ENCODE measurements around the gene FRAS1.
"Not testable (repeated sequence)": the region's sequence is repeated elsewhere in the genome, so short reads cannot be mapped to it uniquely, and the experiment has no call there.

The FRAS1 gene

DNA sequence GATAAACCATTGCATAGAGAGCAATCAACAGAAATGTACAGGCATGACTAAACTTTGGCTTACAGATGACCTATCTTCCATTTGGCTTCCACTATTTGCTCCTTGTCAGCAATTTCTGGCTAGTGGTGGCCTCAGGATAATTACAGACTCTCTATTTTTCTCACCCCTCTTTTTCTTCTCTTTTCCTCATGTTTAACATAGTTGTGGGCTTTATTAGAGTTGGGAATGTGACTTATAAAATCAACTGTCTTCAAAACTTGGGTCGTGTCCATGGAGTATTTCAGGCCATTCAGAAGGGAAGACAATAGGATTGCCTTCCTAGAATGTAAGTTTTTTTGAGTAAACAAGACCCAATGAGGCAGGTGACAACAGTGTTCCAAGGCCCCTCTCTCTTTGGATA is 236.2 kb downstream of the FRAS1 start:
- DNase-seq, result no peak

GRCh38 chr4:78293821-78294301 is 236.7 kb downstream of the FRAS1 start:
- no peak for DNase-seq

DNA sequence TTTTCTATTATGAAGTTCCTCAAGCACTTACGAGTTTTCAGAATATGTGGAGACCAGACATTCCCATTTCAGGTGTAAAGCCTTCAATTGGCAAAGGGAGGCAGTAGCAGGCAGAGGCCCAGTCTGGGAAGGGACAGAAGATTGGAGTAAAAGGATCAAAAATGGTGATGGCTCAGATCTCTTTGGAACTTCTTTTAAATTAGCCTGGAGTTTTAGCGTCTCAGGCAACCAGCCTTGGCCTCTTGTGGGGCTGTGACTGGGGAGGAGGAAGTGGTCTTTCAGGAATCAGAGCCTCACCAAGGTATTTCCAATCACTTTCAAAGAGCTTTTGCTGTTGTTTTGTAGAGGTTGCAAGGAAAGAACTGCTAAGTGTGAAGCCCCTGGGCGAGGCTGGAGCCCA is 239.1 kb downstream of the FRAS1 start:
- DNase-seq, result no peak

- DNase-seq, result no peak
Observed at GRCh38 chr4:78297116-78297800, 240.1 kb downstream of the FRAS1 start.

GRCh38 chr4:78298618-78299017 is 241.5 kb downstream of the FRAS1 start:
- DNase-seq, result no peak

DNA sequence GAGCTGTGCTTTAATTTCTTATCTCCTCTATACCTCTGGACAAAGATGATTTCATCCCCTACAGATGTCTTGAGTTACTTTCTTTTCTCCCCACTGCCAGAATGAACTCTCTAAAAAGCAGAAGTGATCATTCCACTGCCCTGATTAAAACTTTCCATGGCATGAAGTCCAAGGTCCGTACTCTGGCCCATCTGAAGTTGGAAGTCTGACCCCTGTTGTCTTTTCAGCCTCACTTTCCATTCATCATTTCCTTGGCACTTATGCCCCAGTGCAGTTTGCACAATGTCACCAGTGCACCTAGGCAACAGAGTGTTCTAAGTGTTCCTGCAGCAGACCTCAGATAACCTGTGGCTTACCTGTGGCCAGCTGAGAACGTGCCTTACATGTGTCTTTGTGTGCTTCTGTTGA is 242.4 kb downstream of the FRAS1 start:
- no peak for DNase-seq

GRCh38 chr4:78307263-78307662 is 250.1 kb downstream of the FRAS1 start:
- not testable (repeated sequence) for DNase-seq

GRCh38 chr4:78308517-78308916 is 251.4 kb downstream of the FRAS1 start:
- no peak for DNase-seq

DNA sequence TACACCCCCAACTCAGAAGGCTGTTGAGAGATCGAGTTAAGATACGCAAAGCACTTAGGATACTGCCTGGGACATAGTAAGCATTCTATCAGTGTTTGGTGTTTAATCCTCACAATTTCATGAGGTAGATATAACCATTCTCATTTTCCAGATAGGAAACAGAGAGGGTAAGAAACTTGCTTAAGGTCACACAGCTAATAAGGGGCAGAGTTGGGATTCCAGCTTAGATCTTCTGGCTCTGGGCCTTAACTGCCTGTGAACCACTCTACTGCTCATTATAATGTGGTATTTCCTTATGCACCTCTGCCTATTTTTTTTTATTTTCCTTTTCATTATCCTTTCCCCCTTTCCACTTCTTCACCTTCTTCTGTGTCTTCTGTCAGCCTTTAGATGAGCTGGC is 252.2 kb downstream of the FRAS1 start:
- no peak for DNase-seq

DNA sequence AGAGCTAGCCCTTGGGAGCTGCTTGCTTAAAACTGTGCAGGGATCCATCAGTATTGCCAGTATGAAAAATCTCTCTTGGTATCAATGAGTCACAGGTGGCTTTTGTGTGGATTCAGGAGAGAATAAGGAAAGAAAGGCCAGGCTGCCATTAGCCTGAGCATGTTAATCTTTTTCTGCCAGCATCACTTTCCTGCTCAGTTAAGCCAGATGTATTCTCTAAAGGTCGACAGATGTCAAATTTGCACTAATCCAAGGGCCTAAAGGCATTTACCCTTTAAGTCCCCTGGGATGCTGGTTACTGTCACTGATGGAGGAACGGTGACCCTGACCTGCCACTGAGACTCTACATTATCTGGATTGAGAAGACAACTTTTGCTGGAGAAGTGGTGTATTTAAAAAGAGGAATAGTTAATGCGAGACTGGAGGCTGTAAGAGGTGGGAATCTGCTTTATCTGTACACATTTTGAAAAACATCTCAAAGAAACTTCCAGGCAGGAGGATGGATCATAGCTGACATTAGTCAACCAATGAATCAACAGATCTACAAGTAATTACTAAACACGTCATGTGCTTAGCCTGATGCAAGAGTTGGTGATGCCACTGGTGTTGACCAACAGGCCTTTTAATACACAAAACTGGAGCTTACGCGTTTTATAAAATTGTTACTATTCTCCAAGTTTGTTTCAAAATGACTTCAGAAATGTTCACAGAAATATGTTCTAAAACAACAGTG is 253.1 kb downstream of the FRAS1 start:
- no peak for DNase-seq

GRCh38 chr4:78310740-78311115 is 253.6 kb downstream of the FRAS1 start:
- no peak for DNase-seq

DNA sequence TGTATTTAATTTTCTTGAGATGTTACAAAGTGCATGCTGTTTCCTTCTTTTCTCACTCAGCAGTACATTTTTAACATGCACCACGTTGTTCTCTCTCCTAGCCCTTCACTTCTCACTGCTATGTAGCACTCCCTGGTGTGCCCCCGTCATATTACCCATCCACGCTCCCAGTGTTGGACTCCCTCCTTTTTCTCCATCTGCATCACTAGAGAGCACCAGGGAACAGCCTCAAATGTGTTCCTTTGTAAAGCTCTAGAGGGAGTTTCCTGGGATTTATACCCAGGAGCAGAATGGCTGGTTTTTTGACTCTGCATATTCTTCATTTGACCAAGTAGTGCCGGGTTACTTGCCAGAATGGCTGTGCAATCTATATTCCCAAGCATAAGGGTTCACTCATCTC is 254.2 kb downstream of the FRAS1 start:
- no peak for DNase-seq

DNA sequence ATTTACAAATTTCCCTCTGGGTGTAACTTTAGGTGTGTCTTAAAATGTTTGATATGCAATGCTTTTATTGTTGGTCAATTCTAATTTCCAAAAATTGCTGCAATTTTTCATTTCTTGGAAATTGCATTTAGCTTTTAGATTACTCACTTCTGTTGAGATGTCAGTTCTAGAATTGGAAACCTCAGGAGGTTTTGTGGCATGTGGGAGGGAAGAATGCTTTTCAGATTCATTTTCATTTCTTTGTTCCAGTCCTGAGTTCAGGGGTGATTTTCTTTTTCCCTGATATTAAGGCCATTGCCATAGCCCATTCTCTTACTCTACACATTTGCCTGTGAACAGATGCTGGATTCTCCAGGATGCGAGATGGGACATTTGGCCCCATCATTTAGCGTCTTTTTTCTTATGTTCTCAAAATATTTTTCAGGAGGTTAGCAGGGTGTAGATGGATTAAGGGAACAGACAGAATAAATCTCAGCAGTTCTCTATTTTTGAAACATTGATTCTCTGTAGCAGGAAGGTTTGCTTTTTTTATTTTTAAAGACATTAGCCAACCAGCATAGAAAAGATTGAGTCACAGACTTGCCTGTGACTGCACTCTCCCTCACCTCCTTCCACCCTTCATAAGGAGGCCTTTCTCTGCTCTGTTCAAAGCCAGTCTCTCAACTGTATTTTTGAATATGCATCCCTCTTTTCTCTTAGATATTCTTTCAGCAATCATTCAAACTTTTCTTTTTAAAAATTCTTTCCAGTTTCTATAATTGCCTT is 256.0 kb downstream of the FRAS1 start:
- DNase-seq, result no peak

DNA sequence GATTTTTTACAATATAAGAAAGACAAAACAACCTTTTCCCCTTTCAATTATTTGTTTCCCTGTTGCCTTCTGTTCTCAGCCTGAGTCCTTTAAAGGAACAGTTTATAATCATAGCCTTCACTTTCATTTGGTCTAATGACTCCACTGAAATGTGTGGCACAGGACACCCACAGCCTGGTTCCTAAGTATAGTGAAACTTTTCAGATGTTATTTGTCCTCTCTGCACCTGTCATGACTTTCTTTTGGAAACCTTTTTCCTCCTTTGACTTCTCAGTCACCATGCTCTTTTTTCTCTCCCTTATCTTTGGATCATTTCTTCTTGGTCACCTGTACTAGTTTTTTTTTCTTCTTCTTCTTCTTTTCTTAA is 256.6 kb downstream of the FRAS1 start:
- DNase-seq, result no peak

- DNase-seq, result no peak
Observed at GRCh38 chr4:78318126-78318525, 261.0 kb downstream of the FRAS1 start.

- DNase-seq, result no peak
Observed at GRCh38 chr4:78320349-78320935, 263.3 kb downstream of the FRAS1 start.

DNA sequence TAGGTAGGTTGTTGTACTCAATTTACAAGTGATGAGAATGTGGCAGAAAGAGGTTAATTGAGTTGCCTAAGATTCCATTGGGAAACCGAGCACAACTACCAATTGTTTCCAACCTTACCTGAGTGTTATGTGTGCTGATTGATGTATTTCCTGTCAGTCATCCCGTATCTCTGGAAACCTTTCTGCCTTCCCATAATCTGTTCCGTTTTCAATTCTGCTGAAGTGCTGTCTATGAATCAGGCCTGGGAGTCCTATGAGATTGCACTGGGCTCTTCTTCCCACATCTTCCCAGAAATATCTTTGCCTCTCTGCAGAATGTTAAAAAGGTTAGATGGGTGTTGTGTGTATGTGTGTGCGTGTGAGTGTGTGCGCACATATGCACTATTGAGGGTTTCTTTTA is 264.9 kb downstream of the FRAS1 start:
- DNase-seq, result no peak

DNA sequence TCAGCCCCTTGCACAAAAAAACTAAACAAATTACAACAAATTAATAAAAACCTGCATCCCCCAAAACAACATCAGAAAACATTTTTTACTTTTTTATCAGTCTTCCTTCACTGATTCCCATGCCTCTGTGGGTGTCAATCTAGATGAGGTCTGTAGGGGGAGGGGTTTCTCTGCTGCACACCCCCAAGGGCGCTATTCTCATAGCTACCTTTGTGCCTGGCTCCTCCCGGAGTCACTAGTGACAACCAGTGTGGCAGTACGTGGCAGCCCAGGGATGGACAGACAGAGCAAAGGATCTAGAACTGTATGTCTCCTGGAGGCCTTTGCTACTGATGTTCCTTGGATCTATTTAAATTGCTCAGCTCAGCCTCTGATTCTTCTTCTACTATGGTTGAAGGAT is 266.3 kb downstream of the FRAS1 start:
- DNase-seq, result no peak

GRCh38 chr4:78324625-78325024 is 267.5 kb downstream of the FRAS1 start:
- DNase-seq, result no peak

DNA sequence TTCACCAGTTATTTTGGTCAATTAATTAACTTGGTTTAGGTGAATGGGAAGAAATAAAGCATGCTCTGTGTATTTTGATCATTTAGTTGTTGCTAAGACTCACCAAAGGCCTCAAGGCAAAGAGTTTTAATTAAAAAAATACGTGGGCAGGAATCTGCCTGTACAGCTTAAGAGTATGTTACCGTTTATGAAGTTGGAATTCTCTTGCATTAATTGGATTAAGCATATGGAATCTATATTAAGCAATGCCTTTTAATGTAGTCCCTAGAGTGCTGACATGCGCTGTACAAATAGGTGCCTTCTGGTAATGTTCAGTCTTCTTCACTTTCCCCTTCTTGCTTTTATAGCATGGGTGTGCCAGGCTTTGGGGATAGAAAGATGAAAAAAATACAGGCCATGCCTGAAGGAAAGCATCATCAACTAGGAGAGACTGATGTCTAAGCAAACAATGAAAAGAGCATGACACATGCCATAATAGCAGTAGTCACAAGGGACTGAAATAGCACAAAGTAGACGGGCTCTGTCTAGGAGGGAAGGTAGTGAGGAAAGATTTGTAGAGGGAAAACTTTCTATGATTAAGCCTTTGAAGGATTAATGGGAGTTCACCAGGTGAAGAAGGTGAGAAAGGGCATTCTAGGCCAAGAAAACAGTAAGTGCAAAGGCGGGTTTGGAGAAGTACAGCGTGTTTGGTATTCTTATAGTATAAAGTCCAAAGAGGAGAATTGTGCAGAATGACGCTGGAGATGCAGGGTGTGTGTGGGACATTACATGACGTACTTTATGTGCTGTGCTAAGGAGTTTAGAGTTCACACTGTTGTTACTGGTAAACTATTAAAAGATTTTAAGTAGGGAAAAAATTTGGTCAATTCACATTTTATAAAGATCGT is 268.4 kb downstream of the FRAS1 start:
- no peak for DNase-seq

DNA sequence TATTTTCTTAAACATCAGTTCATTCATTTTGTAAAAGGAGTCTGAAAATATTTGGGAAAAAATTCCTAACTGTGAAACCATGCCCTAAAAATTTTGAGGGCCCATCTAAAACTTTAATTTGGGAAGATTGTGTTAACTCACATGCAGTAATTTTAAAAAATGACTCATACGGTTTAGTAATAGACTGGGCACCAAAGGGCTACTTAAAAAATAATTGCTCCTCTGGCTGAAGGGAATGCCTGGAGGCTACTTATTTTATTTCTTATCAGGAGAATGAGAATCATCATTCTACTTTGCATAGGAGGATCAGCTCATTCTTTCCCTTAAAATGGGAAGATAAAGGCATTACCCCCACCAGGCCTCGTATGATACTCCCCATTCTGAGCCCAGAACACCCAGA is 271.5 kb downstream of the FRAS1 start:
- DNase-seq, result not testable (repeated sequence)

DNA sequence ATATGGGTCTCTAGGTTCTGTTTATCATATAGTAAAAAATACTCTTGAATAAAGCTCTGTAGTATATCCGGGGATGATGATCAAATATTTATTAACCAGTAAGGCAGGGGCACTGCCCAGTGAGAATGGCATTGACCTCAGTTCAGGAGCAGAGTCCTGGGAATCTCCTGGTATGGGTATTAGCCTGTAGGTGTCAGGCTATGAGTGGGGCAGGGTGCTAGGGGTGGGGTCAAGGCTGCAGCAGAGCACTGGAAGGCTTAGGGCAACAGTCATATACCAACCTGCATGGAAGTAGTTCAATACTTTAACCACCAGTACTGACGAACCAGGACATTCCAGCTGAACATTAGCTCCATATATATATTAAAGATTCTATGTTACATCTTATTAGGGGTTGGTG is 274.1 kb downstream of the FRAS1 start:
- no peak for DNase-seq

- no peak for DNase-seq
Observed at GRCh38 chr4:78331965-78332364, 274.8 kb downstream of the FRAS1 start.
